HepG2 (cell line): ENCODE data around the gene COPS3. TPM values are rescaled to one million over a fixed set of nuclear protein-coding genes. Genes with fewer than 3 reads are reported as not detected.
A peak's percentile ranks its signal among the peaks of the same experiment; 100 is the strongest.

Experiments used
- HNF1B ChIP-seq: sonication (generic); formaldehyde crosslinking; IDR thresholded peaks from 2 replicates; pipeline ENCODE4 v1.5.1; 2020; ENCODE audit warnings: mild to moderate bottlenecking, moderate library complexity, missing genetic modification reagents
- NFAT5 ChIP-seq: sonication (generic); formaldehyde crosslinking; IDR thresholded peaks from 2 replicates; pipeline ENCODE4 v1.4.0; 2020; ENCODE audit warnings: missing genetic modification reagents
- ZFY ChIP-seq: sonication (generic); formaldehyde crosslinking; IDR thresholded peaks from 2 replicates; pipeline ENCODE4 v1.4.0; 2020; ENCODE audit warnings: missing genetic modification reagents
- ZNF644 ChIP-seq: IDR thresholded peaks from 2 replicates; pipeline ENCODE4 v1.6.1; 2016; ENCODE audit warnings: low read depth
- polyA plus RNA-seq, 8 experiments: library from polyadenylated mRNA; depleted of rRNA in 3 of 8; stranded (reverse) in 7 of 8; unstranded in 1 of 8; fragments of >200 nt; fragmentation: Illumina TruSeq in 4 of 8; extraction: Trizol in 4 of 8; gene quantifications; 2 replicates each; pipeline versions ENCODE4 v1.2.1 to v1.2.3, GENCODE V29; 2011 to 2016; ENCODE audit warnings: low read depth in 4 of 8, missing spikeins in 1 of 8, mixed read lengths in 1 of 8; ENCODE audit not compliant: insufficient read depth in 1 of 8
- total RNA-seq, 5 experiments: library from RNA; depleted of rRNA; stranded (reverse); fragments of >200 nt; fragmentation: Illumina TruSeq; extraction: Trizol; gene quantifications; 2 replicates each; pipeline ENCODE4 v1.2.3, GENCODE V29; 2016; ENCODE audit warnings: low read depth in 1 of 5

Gene COPS3
- total and polyA plus RNA-seq, 2 of the 13 experiments (the other 11 are each of a cell fraction or from before 2014, with no cell fraction given) = 46.3 to 103 TPM

DNA sequence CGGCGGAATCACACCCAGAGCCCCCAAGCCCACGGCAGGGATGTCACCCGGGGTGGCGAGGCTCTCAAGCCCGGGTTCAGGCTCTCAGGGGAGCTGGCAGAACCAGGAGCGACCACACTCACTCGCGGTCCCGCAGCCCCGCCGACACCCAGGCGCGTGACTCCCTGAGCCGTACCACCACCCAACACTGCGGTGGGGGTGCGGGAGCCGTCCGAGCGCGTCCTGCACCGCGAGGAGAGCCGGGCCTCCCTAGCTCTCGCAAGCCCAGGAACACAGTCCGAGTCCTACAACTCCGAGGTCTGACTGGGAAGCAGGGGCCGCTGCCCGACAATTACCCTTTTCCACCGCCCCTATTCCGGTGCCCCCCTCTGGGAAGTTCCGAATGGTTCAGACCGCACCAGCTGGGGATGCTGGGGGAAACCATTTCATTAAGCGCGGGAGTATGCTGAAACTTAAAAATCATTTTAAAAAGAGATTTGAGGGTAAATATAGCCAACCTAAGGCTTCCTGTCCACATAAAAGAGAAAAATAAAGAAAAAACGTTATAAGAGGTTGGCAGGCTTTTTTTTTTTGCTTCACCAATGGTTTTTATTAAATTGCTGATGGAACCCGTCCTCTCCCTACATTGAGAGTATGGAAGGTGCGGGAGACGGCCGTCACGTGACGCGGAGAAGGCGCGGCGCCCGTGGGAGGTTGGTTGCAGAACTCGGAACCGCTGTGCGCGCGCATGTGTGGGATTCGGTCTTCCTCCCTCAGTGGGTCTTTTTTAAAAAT lies 43.8 kb downstream of the COPS3 start, which contains the start of gene FLCN (continued):
- peak; percentile 24; the same call in 1 of the 2 replicates for TF ChIP-seq NFAT5 (CRISPR knock-in tag)
- TF ChIP-seq ZFY = peak; percentile 38; the same call in 1 of the 2 replicates
- TF ChIP-seq HNF1B = peak; percentile 55; the same call in 1 of the 2 replicates
- no peak for TF ChIP-seq ZNF644 (CRISPR knock-in tag)
